HepG2 (cell line): ENCODE data around the gene BCL2. TPM values are rescaled to one million over a fixed set of nuclear protein-coding genes. Genes with fewer than 3 reads are reported as not detected.

Experiments
- ATAC-seq: fragments of 200-7000 bp; cut with Tn5 transposase; 3 replicates; pipeline ENCODE4 v1.9.1; 2020; ENCODE audit warnings: mild to moderate bottlenecking, moderate library complexity
- BruUV-seq: library from RNA; stranded (reverse); fragments of 400-500 nt; replicated peaks from 2 replicates; lab custom pipeline; 2021; lab: Mats Ljungman, UMichigan
- CTCF ChIA-PET: fragments of 300-600 bp; formaldehyde crosslinking; extraction: SDS; loops from one replicate; lab custom pipeline; 2021; ENCODE audit warnings: low total read pairs, inconsistent platforms, low intra/inter-chr PET ratio; lab: Yijun Ruan, JAX
- POLR2A ChIA-PET: fragments of 350-600 bp; sonication (Branson Sonifier 250); formaldehyde crosslinking; loops from one replicate; lab custom pipeline; 2020; ENCODE audit warnings: antibody characterized with exemption, inconsistent platforms; lab: Yijun Ruan, JAX
- DNase-seq: peaks from one replicate; pipeline ENCODE4 v3.0.0-alpha.2; 2015; ENCODE audit warnings: low spot score
- FAIRE-seq: peaks from 3 replicates; lab custom pipeline; 2011; peaks lifted over from hg19 to GRCh38; lab: Jason Lieb, UNC
- H2AFZ ChIP-seq: one replicate; pipeline ENCODE4 v1.6.1; 2011; ENCODE audit warnings: low read length, inconsistent platforms
- H3K27ac ChIP-seq: fragments of 300-600 bp; 3 replicates; pipeline ENCODE4 v1.8.0; 2011; ENCODE audit warnings: mixed run types, mild to moderate bottlenecking, mixed read lengths, low read length, inconsistent platforms; ENCODE audit not compliant: insufficient read depth; ENCODE audit errors: extremely low read length
- H3K27me3 ChIP-seq, 2 experiments: fragments of 200-600 bp in 1 of 2; 2 replicates in 1 of 2; 3 replicates in 1 of 2; pipeline versions ENCODE4 v1.6.0 to v1.8.0; 2011; ENCODE audit warnings: low read length in 2 of 2, mild to moderate bottlenecking in 2 of 2, moderate library complexity in 2 of 2, inconsistent platforms in 1 of 2; ENCODE audit not compliant: insufficient read depth in 2 of 2, control insufficient read depth in 1 of 2
- H3K36me3 ChIP-seq, 2 experiments: fragments of 200-600 bp in 1 of 2; replicated peaks in 1 of 2; 2 replicates in 1 of 2; 3 replicates in 1 of 2; pipeline versions ENCODE4 v1.5.1 to v1.8.0; 2011; ENCODE audit warnings: low read length in 2 of 2, inconsistent platforms in 1 of 2; ENCODE audit not compliant: insufficient read depth in 2 of 2, control insufficient read depth in 1 of 2
- H3K4me1 ChIP-seq: 2 replicates; pipeline ENCODE4 v1.5.1; 2012; ENCODE audit warnings: low read length, inconsistent platforms; ENCODE audit not compliant: insufficient read depth
- H3K4me2 ChIP-seq: 2 replicates; pipeline ENCODE4 v1.6.0; 2011; ENCODE audit warnings: low read depth, low read length, inconsistent platforms
- H3K4me3 ChIP-seq, 3 experiments: fragments of 200-600 bp in 1 of 3; sonication (generic), shearing (Covaris generic) in 1 of 3; replicated peaks in 1 of 3; 2 replicates each; pipeline ENCODE4 v1.5.1; 2011 to 2016; ENCODE audit warnings: low read length in 3 of 3, inconsistent platforms in 2 of 3, low read depth in 2 of 3, mild to moderate bottlenecking in 2 of 3, control low read depth in 1 of 3, mixed read lengths in 1 of 3; ENCODE audit not compliant: insufficient read depth in 1 of 3
- H3K79me2 ChIP-seq: one replicate; pipeline ENCODE4 v1.6.1; 2011; ENCODE audit warnings: low read length, inconsistent platforms; ENCODE audit not compliant: insufficient read depth
- H3K9ac ChIP-seq: 2 replicates; pipeline ENCODE4 v1.6.0; 2011; ENCODE audit warnings: mild to moderate bottlenecking, low read depth, low read length, inconsistent platforms; ENCODE audit not compliant: insufficient read depth
- H3K9me3 ChIP-seq: 2 replicates; pipeline ENCODE4 v1.5.1; 2012; ENCODE audit warnings: mild to moderate bottlenecking, low read length
- H4K20me1 ChIP-seq: 2 replicates; pipeline ENCODE4 v1.6.0; 2011; ENCODE audit warnings: inconsistent platforms, mild to moderate bottlenecking, low read length, moderate library complexity; ENCODE audit not compliant: insufficient read depth
- AHR ChIP-seq: IDR thresholded peaks from 2 replicates; pipeline ENCODE4 v1.6.1; 2018; ENCODE audit warnings: missing genetic modification reagents, missing compliant biosample characterization
- EP300 ChIP-seq, 3 experiments: sonication (generic) in 1 of 3; formaldehyde crosslinking in 1 of 3; IDR thresholded peaks; 2 replicates each; pipeline versions ENCODE4 v1.5.1 to v1.6.1; 2011 to 2020; ENCODE audit warnings: low read depth in 2 of 3, low read length in 2 of 3, borderline replicate concordance in 1 of 3, improper control_type of control experiment in 1 of 3, mild to moderate bottlenecking in 1 of 3, missing genetic modification reagents in 1 of 3, moderate library complexity in 1 of 3
- HMGA1 ChIP-seq: sonication (generic); formaldehyde crosslinking; conservative IDR thresholded peaks from 2 replicates; pipeline ENCODE4 v1.4.0; 2020; ENCODE audit warnings: missing genetic modification reagents
- MED1 ChIP-seq: sonication (generic); formaldehyde crosslinking; IDR thresholded peaks from 2 replicates; pipeline ENCODE4 v1.4.0; 2020; ENCODE audit warnings: missing genetic modification reagents
- REL ChIP-seq: sonication (generic); formaldehyde crosslinking; conservative IDR thresholded peaks from 2 replicates; pipeline ENCODE4 v1.8.0; 2022; ENCODE audit warnings: mild to moderate bottlenecking, missing genetic modification reagents, moderate library complexity
- ZFP36 ChIP-seq: fragments of 150-350 bp; IDR thresholded peaks from 2 replicates; pipeline ENCODE4 v1.6.1; 2018; ENCODE audit warnings: borderline replicate concordance, low read length, low read depth; ENCODE audit not compliant: partially characterized antibody
- ZNF646 ChIP-seq: sonication (generic); formaldehyde crosslinking; IDR thresholded peaks from 2 replicates; pipeline ENCODE4 v1.9.0; 2021; ENCODE audit warnings: mild to moderate bottlenecking, missing genetic modification reagents
- ZNF7 ChIP-seq: IDR thresholded peaks from 2 replicates; pipeline ENCODE4 v1.6.1; 2016; ENCODE audit warnings: missing biosample characterization, missing genetic modification reagents
- WGBS: methylation state at CpG from one replicate; pipeline ENCODE4 v1.1.6; 2017; ENCODE audit warnings: low lambda C conversion rate; 5-methylcytosine and 5-hydroxymethylcytosine counted together
- in situ Hi-C: cut with HindIII; loops from 2 replicates; pipeline ENCODE4 v1.10.0; 2017; ENCODE audit warnings: low pct_unique_long_range_greater_than_20kb; ENCODE audit not compliant: extremely low pct_ligation_motif_present
- intact Hi-C: fragments of 100-400 bp; cut with micrococcal nuclease; formaldehyde crosslinking; loops from one replicate; pipeline ENCODE4 v1.10.0; 2022; ENCODE audit not compliant: unreplicated experiment
- polyA plus RNA-seq, 8 experiments: library from polyadenylated mRNA; depleted of rRNA in 3 of 8; stranded (reverse) in 7 of 8; unstranded in 1 of 8; fragments of >200 nt; fragmentation: Illumina TruSeq in 4 of 8; extraction: Trizol in 4 of 8; gene quantifications; 2 replicates each; pipeline versions ENCODE4 v1.2.1 to v1.2.3, GENCODE V29; 2011 to 2016; ENCODE audit warnings: low read depth in 4 of 8, missing spikeins in 1 of 8, mixed read lengths in 1 of 8; ENCODE audit not compliant: insufficient read depth in 1 of 8
- total RNA-seq, 5 experiments: library from RNA; depleted of rRNA; stranded (reverse); fragments of >200 nt; fragmentation: Illumina TruSeq; extraction: Trizol; gene quantifications; 2 replicates each; pipeline ENCODE4 v1.2.3, GENCODE V29; 2016; ENCODE audit warnings: low read depth in 1 of 5

BCL2 gene
- total and polyA plus RNA-seq, 2 of the 13 experiments (the other 11 are each of a cell fraction or from before 2014, with no cell fraction given) = 0.07 to 0.53 TPM

- Histone ChIP-seq H3K27me3 (peaks cover 3 to 38% of the 10 kb centered on the region in 2 experiments), H3K9me3 (no peaks in the 10 kb centered on the region), H3K4me3 (no peak overlapping the region), H2AFZ (no peak overlapping the region), H3K4me1 (no peaks in the 10 kb centered on the region), H4K20me1 (no peaks in the 10 kb centered on the region), H3K27ac (no peak overlapping the region), H3K9ac (no peak overlapping the region), H3K4me2 (no peak overlapping the region), H3K36me3 (no peaks in the 10 kb centered on the region), H3K79me2 (no peaks in the 10 kb centered on the region)
- in situ Hi-C loops = no loop called here
- no TSS peak for BruUV-seq
- TF ChIP-seq ZNF7 (CRISPR knock-in tag) = no peak
- no peak for TF ChIP-seq MED1
- no peak for TF ChIP-seq EP300 (IDR thresholded peaks at IDR 0.05; ENCODE audit: low read depth in 2 of 2, low read length in 2 of 2)
- TF ChIP-seq EP300 (CRISPR knock-in tag; IDR thresholded peaks at IDR 0.05; ENCODE audit: borderline replicate concordance) = no peak
- no peak for TF ChIP-seq ZFP36
- no peak for TF ChIP-seq HMGA1 (CRISPR knock-in tag)
- no peak for TF ChIP-seq AHR (CRISPR knock-in tag)
- TF ChIP-seq REL (CRISPR knock-in tag) = no peak
- no peak for TF ChIP-seq ZNF646 (CRISPR knock-in tag)
- no peak for ATAC-seq
- ChIA-PET CTCF (no interaction called here), POLR2A (no interaction called here)
- intact Hi-C loops = no loop called here
- FAIRE-seq = no peak
- no peak for DNase-seq
- 36% methylated on average over 13 of the region's 13 CpGs for WGBS
Measured at GRCh38 chr18:63140997-63141777, 178.4 kb downstream of the BCL2 start.
